Subcutaneous adipose tissue (tissue), 4 donors: ENCODE results near the gene ZFP36. TPM values are rescaled to one million over a fixed set of nuclear protein-coding genes. Genes with fewer than 3 reads are reported as not detected.

ENCODE experiments used
- CTCF ChIP-seq: fragments of 450-650 bp; IDR thresholded peaks from one replicate; pipeline ENCODE4 v1.5.1; 2016; ENCODE audit warnings: low read depth, mild to moderate bottlenecking, control low read depth, antibody characterized with exemption, moderate library complexity
- total RNA-seq, 4 donors: library from RNA; depleted of rRNA; stranded (reverse); fragments of >200 nt; gene quantifications; one replicate each; pipeline ENCODE4 v1.1.0, GENCODE V29; 2016

Gene ZFP36
- total RNA-seq, 4 donors from 2014 or later, result 76.9 to 156 (median 95.5) TPM

GRCh38 chr19:39405261-39405957 is 1.2 kb upstream of the ZFP36 start:
- TF ChIP-seq CTCF, result no peak

- no peak for TF ChIP-seq CTCF
These were observed 540 bp upstream of the ZFP36 start for GRCh38 chr19:39405958-39406655.

GRCh38 chr19:39407410-39407659 is 688 bp downstream of the ZFP36 start:
- TF ChIP-seq CTCF, result no peak

GRCh38 chr19:39407660-39408391 is 1.2 kb downstream of the ZFP36 start:
- no peak for TF ChIP-seq CTCF

- TF ChIP-seq CTCF, result no peak
These were observed 2.0 kb downstream of the ZFP36 start for GRCh38 chr19:39408392-39409207.

GRCh38 chr19:39409208-39410016 is 2.8 kb downstream of the ZFP36 start:
- no peak for TF ChIP-seq CTCF
